Smooth muscle cell (in vitro differentiated cells): ENCODE measurements around the gene INAFM1. TPM values are rescaled to one million over a fixed set of nuclear protein-coding genes. Genes with fewer than 3 reads are reported as not detected.
A peak's percentile ranks its signal among the peaks of the same experiment; 100 is the strongest.
"Not testable (repeated sequence)": the region's sequence is repeated elsewhere in the genome, so short reads cannot be mapped to it uniquely, and the experiment has no call there.

Experiments
- DNase-seq: peaks from one replicate; lab custom pipeline; 2025; ENCODE audit not compliant: unreplicated experiment; lab: John Stamatoyannopoulos, UW
- H2AFZ ChIP-seq: fragments of 200-600 bp; sonication (generic); 2 replicates; pipeline ENCODE4 v1.6.0; 2016; ENCODE audit warnings: antibody characterized with exemption, low read depth, mild to moderate bottlenecking
- H3F3A ChIP-seq: fragments of 200-600 bp; sonication (generic); 2 replicates; pipeline ENCODE4 v1.6.0; 2017; ENCODE audit warnings: antibody characterized with exemption, low read depth
- H3K27ac ChIP-seq: fragments of 200-600 bp; sonication (generic); 2 replicates; pipeline ENCODE4 v1.5.1; 2016; ENCODE audit warnings: low read depth, mild to moderate bottlenecking
- H3K27me3 ChIP-seq: fragments of 200-600 bp; sonication (generic); 2 replicates; pipeline ENCODE4 v1.6.1; 2016; ENCODE audit warnings: low read depth, mild to moderate bottlenecking
- H3K36me3 ChIP-seq: fragments of 200-600 bp; sonication (generic); 2 replicates; pipeline ENCODE4 v1.5.1; 2016; ENCODE audit warnings: low read depth
- H3K4me1 ChIP-seq: fragments of 200-600 bp; sonication (generic); 2 replicates; pipeline ENCODE4 v1.5.1; 2016; ENCODE audit warnings: low read depth
- H3K4me2 ChIP-seq: fragments of 200-600 bp; sonication (generic); 2 replicates; pipeline ENCODE4 v1.6.0; 2016; ENCODE audit warnings: mild to moderate bottlenecking
- H3K4me3 ChIP-seq: fragments of 200-600 bp; sonication (generic); 2 replicates; pipeline ENCODE4 v1.5.1; 2016; ENCODE audit warnings: mild to moderate bottlenecking
- H3K79me2 ChIP-seq: fragments of 200-600 bp; sonication (generic); 2 replicates; pipeline ENCODE4 v1.6.0; 2016; ENCODE audit warnings: low read depth, mild to moderate bottlenecking
- H3K9ac ChIP-seq: fragments of 200-600 bp; sonication (generic); 2 replicates; pipeline ENCODE4 v1.6.0; 2016; ENCODE audit warnings: low read depth
- H3K9me3 ChIP-seq: fragments of 200-600 bp; sonication (generic); replicated peaks from 2 replicates; pipeline ENCODE4 v1.5.1; 2016; ENCODE audit warnings: low read depth
- H4K20me1 ChIP-seq: fragments of 200-600 bp; sonication (generic); 2 replicates; pipeline ENCODE4 v1.6.0; 2016; ENCODE audit warnings: low read depth
- WGBS: methylation state at CpG from one replicate; pipeline ENCODE4 v1.1.7; 2016; ENCODE audit warnings: low lambda C conversion rate; 5-methylcytosine and 5-hydroxymethylcytosine counted together
- polyA plus RNA-seq: library from polyadenylated mRNA; unstranded; fragments of >200 nt; fragmentation: Nextera tagmentation; extraction: Ambion mirVana; gene quantifications from 2 replicates; pipeline ENCODE4 v1.2.1, GENCODE V29; 2016
- total RNA-seq: library from RNA; depleted of rRNA; stranded (reverse); fragments of >200 nt; gene quantifications from 2 replicates; pipeline ENCODE4 v1.2.3, GENCODE V29; 2014
- TF ChIP-seq, protein P1 (sequence below): fragments of 200-600 bp; sonication (generic); IDR thresholded peaks from 2 replicates; pipeline ENCODE4 v1.5.1; 2017; ENCODE audit warnings: borderline replicate concordance, mild to moderate bottlenecking, antibody characterized with exemption; ENCODE audit not compliant: insufficient read depth, poor library complexity, severe bottlenecking

Gene INAFM1
- total and polyA plus RNA-seq, 2 experiments from 2014 or later: 7.2 to 29.7 TPM

DNA sequence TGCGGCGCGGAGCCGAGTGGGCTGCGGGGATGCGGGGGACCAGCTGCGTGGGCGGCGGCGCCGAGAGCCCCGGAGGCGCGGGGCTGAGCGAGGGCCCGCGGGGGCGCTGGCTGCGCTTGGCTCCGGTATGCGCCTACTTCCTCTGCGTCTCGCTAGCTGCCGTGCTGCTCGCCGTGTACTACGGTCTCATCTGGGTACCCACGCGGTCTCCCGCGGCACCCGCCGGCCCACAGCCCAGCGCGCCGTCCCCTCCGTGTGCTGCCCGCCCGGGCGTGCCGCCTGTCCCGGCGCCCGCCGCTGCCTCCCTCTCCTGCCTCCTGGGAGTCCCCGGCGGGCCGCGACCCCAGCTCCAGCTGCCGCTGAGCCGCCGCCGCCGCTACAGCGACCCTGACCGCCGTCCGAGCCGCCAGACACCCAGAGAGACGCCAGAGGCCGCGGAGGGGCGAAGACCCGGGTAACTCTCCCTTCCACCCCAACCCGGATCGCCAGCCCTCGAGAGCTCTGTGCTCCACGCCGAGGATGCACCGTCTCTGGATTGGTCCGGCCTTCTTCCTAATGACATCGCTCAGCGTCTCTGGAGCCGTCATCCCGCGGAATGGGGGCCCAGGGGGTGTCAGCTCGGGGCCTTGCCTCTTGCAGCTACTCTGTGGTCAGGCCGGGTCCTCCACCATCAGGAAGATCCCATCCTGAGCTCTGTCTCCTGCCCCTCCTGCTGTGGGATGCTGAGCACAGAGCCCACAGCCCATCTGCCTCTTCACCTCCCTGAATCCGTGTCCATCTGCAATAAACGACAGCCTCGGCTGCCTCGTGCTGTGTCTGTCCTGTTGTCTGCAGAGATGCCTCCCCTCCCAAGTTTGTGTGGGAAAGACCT is 441 bp downstream of the INAFM1 start:
- no peaks in the 10 kb centered on the region for H3K27me3 ChIP-seq
- H3K36me3 ChIP-seq: no peaks in the 10 kb centered on the region
- 8% methylated on average over 52 of the region's 82 CpGs for WGBS
- H3K9me3 ChIP-seq: no peaks in the 10 kb centered on the region
- H3F3A ChIP-seq: peaks cover 22% of the 10 kb centered on the region
- peaks cover 19% of the 10 kb centered on the region for H3K4me1 ChIP-seq
- H3K4me3 ChIP-seq: peak overlapping the region; percentile 56
- no peak for DNase-seq
- H3K79me2 ChIP-seq: no peaks in the 10 kb centered on the region
- peak overlapping the region; percentile 39 for H3K9ac ChIP-seq
- H4K20me1 ChIP-seq: peaks cover 15% of the 10 kb centered on the region
- peak overlapping the region; percentile 72 for H3K27ac ChIP-seq
- peak overlapping the region; percentile 88 for H3K4me2 ChIP-seq
- TF ChIP-seq, protein P1, sequence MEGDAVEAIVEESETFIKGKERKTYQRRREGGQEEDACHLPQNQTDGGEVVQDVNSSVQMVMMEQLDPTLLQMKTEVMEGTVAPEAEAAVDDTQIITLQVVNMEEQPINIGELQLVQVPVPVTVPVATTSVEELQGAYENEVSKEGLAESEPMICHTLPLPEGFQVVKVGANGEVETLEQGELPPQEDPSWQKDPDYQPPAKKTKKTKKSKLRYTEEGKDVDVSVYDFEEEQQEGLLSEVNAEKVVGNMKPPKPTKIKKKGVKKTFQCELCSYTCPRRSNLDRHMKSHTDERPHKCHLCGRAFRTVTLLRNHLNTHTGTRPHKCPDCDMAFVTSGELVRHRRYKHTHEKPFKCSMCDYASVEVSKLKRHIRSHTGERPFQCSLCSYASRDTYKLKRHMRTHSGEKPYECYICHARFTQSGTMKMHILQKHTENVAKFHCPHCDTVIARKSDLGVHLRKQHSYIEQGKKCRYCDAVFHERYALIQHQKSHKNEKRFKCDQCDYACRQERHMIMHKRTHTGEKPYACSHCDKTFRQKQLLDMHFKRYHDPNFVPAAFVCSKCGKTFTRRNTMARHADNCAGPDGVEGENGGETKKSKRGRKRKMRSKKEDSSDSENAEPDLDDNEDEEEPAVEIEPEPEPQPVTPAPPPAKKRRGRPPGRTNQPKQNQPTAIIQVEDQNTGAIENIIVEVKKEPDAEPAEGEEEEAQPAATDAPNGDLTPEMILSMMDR: no peak
- no peak overlapping the region for H2AFZ ChIP-seq

DNA sequence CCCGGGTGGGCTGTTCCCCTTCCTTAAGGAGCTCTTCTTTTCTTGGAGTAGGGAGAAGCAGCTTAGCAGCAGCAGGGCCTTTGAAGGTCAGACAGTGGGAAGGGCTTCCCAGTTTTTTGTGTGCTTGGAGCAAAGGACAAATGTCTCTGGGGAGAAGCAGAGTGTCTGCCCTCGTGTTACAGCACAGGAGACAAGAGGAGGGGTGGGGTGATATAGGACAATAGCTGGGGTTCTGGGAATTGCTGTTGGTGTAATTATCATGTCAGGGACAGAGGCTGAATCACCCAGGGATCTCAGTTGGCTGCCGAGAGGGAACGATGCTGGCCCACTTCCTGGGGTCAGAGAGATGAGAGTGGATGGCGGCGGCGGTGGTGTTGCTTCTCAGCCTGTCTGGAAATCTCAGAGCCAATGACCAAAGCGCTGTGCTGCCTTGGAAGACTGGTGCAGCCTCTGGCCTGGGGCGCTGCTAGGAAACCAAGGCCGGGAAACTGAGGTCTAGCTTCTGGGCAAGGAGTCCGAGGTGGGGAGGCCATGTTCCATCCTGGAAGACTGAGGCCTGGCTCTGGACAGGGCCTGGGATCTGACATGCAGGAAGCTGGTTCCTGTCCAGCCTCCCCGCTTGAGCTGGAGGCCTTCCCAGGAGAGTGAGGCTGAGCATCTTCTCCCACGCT is 1.2 kb downstream of the INAFM1 start:
- H3K27me3 ChIP-seq: no peaks in the 10 kb centered on the region
- no peaks in the 10 kb centered on the region for H3K79me2 ChIP-seq
- peaks cover 19% of the 10 kb centered on the region for H3K4me1 ChIP-seq
- peak overlapping the region; percentile 72 for H3K27ac ChIP-seq
- peak overlapping the region; percentile 88 for H3K4me2 ChIP-seq
- no peaks in the 10 kb centered on the region for H3K9me3 ChIP-seq
- TF ChIP-seq, protein P1: no peak
- H3K9ac ChIP-seq: no peak overlapping the region
- no peak overlapping the region for H2AFZ ChIP-seq
- H3F3A ChIP-seq: peaks cover 22% of the 10 kb centered on the region
- WGBS: 71% methylated on average over 13 of the region's 13 CpGs
- peaks cover 15% of the 10 kb centered on the region for H4K20me1 ChIP-seq
- H3K4me3 ChIP-seq: peak overlapping the region; percentile 56
- H3K36me3 ChIP-seq: no peaks in the 10 kb centered on the region
- DNase-seq: no peak

DNA sequence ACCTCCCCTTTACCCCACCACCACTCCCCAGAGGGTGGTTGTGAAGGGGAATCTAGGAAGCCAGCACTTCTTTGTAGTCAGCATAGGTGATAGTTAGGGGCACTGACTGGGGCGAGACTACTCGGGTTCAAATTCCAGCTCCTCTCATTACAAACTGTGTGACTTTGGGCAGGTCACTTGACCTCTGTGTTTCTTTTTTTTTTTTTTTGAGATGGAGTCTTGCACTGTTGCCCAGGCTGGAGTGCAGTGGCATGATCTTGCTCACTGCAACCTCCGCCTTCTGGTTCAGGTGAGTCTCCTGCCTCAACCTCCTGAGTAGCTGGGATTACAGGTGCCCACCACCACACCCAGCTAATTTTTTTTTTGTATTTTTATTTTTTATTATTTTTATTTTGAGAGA is 1.8 kb downstream of the INAFM1 start:
- peaks cover 15% of the 10 kb centered on the region for H4K20me1 ChIP-seq
- 98% methylated on average over 3 of the region's 3 CpGs for WGBS
- not testable (repeated sequence) for H3K79me2 ChIP-seq, H3K9me3 ChIP-seq, H3K4me2 ChIP-seq, H3K4me3 ChIP-seq, H3K9ac ChIP-seq, H2AFZ ChIP-seq, H3K27ac ChIP-seq, H3K27me3 ChIP-seq, DNase-seq, H3K36me3 ChIP-seq
- peaks cover 22% of the 10 kb centered on the region for H3F3A ChIP-seq
- peaks cover 19% of the 10 kb centered on the region for H3K4me1 ChIP-seq

DNA sequence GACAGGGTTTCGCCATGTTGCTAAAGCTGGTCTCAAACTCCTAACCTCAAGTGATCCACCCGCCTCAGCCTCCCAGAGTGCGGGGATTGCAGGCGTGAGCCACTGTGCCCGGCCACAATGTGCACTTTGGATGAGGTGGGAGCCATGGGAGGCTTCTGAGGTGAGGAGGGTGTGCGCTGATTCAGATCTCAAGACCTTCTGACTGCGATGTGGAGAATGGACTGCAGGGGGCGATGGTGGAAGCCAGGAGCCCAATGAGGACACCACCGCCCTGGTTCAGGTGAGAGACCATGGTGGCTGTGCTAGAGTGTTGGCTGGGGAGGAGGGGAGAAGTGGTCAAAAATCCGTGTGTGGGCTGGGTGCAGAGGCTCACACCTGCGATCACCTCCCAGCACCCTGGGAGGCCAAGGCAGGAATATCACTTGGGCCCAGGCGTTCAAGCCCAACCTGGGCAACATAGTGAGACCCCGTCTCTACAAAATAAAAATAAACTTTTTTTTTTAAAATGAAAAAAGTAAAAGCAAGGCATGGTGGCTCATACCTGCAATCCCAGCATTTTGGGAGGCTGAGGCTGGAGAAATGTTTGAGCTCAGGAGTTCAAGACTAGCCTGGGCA is 5.6 kb downstream of the INAFM1 start:
- no peaks in the 10 kb centered on the region for H3K36me3 ChIP-seq
- no peak for DNase-seq
- peaks cover 5% of the 10 kb centered on the region for H3K4me1 ChIP-seq
- no peaks in the 10 kb centered on the region for H3K27me3 ChIP-seq
- WGBS: 86% methylated on average over 13 of the region's 13 CpGs
- no peaks in the 10 kb centered on the region for H3K9me3 ChIP-seq
- H3K27ac ChIP-seq: no peak overlapping the region
- TF ChIP-seq, protein P1: peak; percentile 33
- H3K9ac ChIP-seq: no peak overlapping the region
- no peak overlapping the region for H3K4me2 ChIP-seq
- no peak overlapping the region for H2AFZ ChIP-seq
- H3K79me2 ChIP-seq: no peaks in the 10 kb centered on the region
- H3F3A ChIP-seq: peaks cover 9% of the 10 kb centered on the region
- no peak overlapping the region for H3K4me3 ChIP-seq
- H4K20me1 ChIP-seq: peaks cover 10% of the 10 kb centered on the region
